Gastrocnemius medialis (tissue), 4 donors: ENCODE results near the gene POU2AF1.
"Not testable (repeated sequence)": the region's sequence is repeated elsewhere in the genome, so short reads cannot be mapped to it uniquely, and the experiment has no call there.

Experiments used
- POLR2A ChIP-seq, 2 donors: fragments of 450-650 bp; IDR thresholded peaks; one replicate each; pipeline ENCODE4 v1.6.1; 2017; ENCODE audit warnings: antibody characterized with exemption in 2 of 2, mild to moderate bottlenecking in 2 of 2, moderate library complexity in 2 of 2
- TF ChIP-seq, protein P1 (sequence below), 5 experiments: fragments of 450-650 bp in 3 of 5; fragments of 200-600 bp in 2 of 5; sonication (generic) in 2 of 5; IDR thresholded peaks in 4 of 5; conservative IDR thresholded peaks in 1 of 5; 1 replicate in 4 of 5; 2 replicates in 1 of 5; pipeline ENCODE4 v1.5.1; 2016 to 2019; ENCODE audit warnings: antibody characterized with exemption in 5 of 5, mild to moderate bottlenecking in 3 of 5, moderate library complexity in 3 of 5

DNA sequence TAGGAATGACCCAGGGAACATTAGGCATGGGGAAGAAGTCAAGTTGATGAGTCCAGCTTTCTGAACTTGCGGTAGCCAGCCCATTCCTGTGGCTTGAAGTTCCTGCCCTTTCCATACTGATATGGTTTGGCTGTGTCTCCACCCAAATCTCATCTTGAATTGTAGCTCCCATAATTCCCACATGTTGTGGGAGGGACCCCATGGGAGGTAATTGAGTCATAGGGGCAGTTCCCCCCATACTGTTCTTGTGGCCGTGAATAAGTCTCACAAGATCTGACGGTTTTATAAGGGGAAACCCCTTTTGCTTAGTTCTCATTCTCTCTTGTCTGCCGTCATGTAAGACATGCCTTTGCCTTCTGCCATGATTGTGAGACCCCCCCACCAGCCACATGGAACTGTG is 15.1 kb upstream of the POU2AF1 start:
- TF ChIP-seq, protein P1, sequence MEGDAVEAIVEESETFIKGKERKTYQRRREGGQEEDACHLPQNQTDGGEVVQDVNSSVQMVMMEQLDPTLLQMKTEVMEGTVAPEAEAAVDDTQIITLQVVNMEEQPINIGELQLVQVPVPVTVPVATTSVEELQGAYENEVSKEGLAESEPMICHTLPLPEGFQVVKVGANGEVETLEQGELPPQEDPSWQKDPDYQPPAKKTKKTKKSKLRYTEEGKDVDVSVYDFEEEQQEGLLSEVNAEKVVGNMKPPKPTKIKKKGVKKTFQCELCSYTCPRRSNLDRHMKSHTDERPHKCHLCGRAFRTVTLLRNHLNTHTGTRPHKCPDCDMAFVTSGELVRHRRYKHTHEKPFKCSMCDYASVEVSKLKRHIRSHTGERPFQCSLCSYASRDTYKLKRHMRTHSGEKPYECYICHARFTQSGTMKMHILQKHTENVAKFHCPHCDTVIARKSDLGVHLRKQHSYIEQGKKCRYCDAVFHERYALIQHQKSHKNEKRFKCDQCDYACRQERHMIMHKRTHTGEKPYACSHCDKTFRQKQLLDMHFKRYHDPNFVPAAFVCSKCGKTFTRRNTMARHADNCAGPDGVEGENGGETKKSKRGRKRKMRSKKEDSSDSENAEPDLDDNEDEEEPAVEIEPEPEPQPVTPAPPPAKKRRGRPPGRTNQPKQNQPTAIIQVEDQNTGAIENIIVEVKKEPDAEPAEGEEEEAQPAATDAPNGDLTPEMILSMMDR (IDR thresholded peaks at IDR 0.05 in 4 of 5, conservative IDR thresholded peaks at IDR 0.05 in 1 of 5): not testable (repeated sequence)
- TF ChIP-seq POLR2A (IDR thresholded peaks at IDR 0.05): not testable (repeated sequence)
